ENCODE results near the gene ADPRH. TPM values are rescaled to one million over a fixed set of nuclear protein-coding genes. Genes with fewer than 3 reads are reported as not detected.

ADPRH gene
- total RNA-seq: 0.40 and 2.3 TPM in 2 replicates

DNA sequence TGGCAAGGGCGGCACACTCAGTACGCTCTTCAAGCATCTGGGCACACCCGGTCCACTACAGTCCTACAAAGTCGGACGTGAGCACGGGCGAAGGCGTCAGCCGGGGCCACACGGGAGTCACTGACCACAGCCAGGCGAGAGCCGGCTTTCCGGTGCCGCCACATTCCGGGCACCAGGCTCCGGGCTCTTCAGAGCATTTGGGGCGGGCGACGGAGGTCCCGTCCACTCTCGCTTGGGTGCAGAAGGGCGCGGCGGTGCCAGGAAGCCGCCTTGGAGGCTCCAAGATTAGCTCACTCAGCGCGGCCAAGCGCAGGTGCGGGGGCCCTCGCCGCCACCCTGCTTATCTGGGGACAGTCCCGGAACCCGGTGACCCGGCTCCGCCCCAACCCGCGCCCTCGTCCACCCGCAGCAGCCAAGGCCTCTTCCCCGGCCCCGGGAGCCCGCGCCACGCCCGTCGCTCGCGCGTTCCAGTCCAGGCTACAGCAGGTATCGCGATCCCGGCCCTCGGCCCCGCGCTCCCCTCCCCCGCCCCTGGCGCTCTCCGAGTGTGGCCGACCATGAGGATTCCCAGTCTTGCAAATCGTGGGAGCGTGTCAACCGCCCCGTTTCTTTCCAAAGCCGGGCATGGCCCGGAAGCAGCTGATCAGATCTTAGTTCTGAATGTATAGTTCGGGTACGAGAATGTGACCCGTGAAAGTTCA is at the start of gene ADPRH:
Gene ADPRH, plus strand, starts transcription at position 127 of the 701 bp plus-strand sequence. CDS start 2,678 bp downstream, outside the sequence.

DNA sequence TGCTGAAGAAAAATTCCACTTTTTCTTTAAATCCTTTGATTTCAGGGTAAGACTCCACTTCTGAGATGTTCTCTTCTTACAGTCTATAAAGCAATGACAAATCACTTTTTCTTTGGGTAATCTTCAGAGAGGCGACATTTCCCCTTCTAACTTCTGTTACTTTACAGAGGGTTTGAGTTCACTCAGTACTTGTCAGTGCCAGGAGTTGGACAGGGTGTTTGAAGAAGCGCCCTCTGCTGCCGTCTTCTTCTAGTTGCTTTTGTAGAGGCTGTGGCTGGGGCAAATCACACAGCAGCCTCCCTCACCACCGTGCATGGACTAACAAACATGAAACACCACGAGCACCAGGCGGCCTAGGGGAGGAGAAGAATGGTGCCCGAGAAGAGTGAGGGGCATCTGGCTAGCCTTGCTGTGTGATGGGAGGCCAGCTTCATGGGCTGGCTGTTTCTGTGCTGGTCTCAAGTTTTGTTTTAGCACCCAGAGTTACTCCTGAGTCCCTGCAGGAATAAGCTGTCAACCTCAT is 19.8 kb upstream of the ADPRH start, which contains the start of gene CD80:
Gene CD80, minus strand, starts transcription at position 174 of the 523 bp plus-strand sequence. CDS start 1,886 bp downstream, outside the sequence.

DNA sequence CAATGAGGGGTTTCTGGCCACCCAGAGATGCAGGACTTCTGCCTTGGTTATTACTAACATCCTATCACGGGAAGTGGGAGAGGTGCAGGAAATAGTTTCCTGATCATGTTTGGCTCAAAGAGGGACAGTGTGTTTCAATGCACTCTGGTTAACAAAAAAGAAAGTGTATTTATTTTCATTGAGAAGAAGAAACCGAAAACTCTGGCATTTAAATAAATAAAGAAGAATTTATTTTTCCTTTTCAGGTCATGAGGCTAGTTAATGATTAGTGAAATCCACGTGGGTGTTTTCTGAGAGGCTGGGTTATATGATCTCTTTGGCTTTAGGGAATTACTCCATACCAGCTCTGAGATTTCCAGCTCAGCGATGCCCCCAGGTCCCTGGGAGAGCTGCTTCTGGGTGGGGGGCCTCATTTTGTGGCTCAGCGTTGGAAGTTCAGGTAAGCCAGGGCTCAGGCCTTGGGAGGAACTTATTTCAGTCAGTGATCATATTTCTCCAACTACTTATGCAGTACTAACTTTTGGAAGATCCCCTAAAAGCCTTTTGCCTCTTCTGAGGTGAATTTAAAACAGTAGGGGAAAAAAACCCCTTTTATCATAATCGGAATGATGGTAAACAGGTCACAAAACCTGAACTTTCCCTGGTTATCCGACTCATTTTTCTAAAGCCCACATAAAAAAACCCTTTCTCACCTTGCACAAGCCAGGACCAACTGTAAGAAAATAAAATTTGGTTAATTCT is 18.4 kb downstream of the ADPRH start, which contains the start of gene PLA1A:
Gene PLA1A, plus strand, starts transcription at position 338 of the 741 bp plus-strand sequence. Its CDS starts 29 bp downstream, at position 367.

Other genes with a start within 250 kb of the ADPRH start
- gene TMEM39A, start 115.9 kb upstream of the ADPRH start, total RNA-seq: 31.0 and 64.1 TPM in 2 replicates
- gene POGLUT1, start 110.5 kb upstream of the ADPRH start, total RNA-seq: 11.9 and 13.4 TPM in 2 replicates
- 47.4 and 51.6 TPM in 2 replicates for gene TIMMDC1, start 80.9 kb upstream of the ADPRH start, total RNA-seq
- not detected in 2 replicates for gene CD80, start 19.9 kb upstream of the ADPRH start, total RNA-seq
- not detected in 2 replicates for gene PLA1A, start 18.4 kb downstream of the ADPRH start, total RNA-seq
- gene POPDC2, start 81.1 kb downstream of the ADPRH start, total RNA-seq: 0.13 TPM in 1 of 2 replicates, not detected in the other
- gene COX17, start 97.9 kb downstream of the ADPRH start, total RNA-seq: 7.3 and 23.7 TPM in 2 replicates
- gene CFAP91, start 123.5 kb downstream of the ADPRH start, total RNA-seq: 0.32 and 1.4 TPM in 2 replicates
- not detected in 2 replicates for gene NR1I2, start 202.6 kb downstream of the ADPRH start, total RNA-seq

All from epithelial cell of alveolus of lung (primary cell).